Aorta (tissue), 5 donors: ENCODE measurements around the gene B3GAT3. TPM values are rescaled to one million over a fixed set of nuclear protein-coding genes. Genes with fewer than 3 reads are reported as not detected.

Experiments used
- ATAC-seq: fragments of 200-7000 bp; cut with Tn5 transposase; one replicate; pipeline ENCODE4 v1.9.1; 2022; ENCODE audit warnings: moderate library complexity; ENCODE audit not compliant: low FRiP score
- DNase-seq, 2 donors: peaks; one replicate each; pipeline ENCODE4 v3.0.0-alpha.2; 2020
- H3K27ac ChIP-seq, 2 donors: one replicate each; pipeline ENCODE4 v1.5.1; 2013; ENCODE audit warnings: low read length in 2 of 2, mild to moderate bottlenecking in 2 of 2, moderate library complexity in 2 of 2, control low read depth in 1 of 2, inconsistent platforms in 1 of 2, low read depth in 1 of 2
- H3K27me3 ChIP-seq, 2 donors: one replicate each; pipeline ENCODE4 v1.6.1; 2013; ENCODE audit warnings: control low read depth in 1 of 2, low read length in 1 of 2, mild to moderate bottlenecking in 1 of 2, moderate library complexity in 1 of 2; ENCODE audit not compliant: insufficient read depth in 2 of 2, control insufficient read depth in 1 of 2
- H3K36me3 ChIP-seq, 2 donors: one replicate each; pipeline ENCODE4 v1.6.1; 2013; ENCODE audit warnings: control low read depth in 1 of 2, low read length in 1 of 2, mild to moderate bottlenecking in 1 of 2; ENCODE audit not compliant: insufficient read depth in 2 of 2, control insufficient read depth in 1 of 2
- H3K4me1 ChIP-seq, 2 donors: one replicate each; pipeline ENCODE4 v1.6.1; 2013; ENCODE audit warnings: low read length in 2 of 2, control low read depth in 1 of 2, mild to moderate bottlenecking in 1 of 2, moderate library complexity in 1 of 2; ENCODE audit not compliant: insufficient read depth in 2 of 2, control insufficient read depth in 1 of 2
- H3K4me3 ChIP-seq, 2 donors: one replicate each; pipeline ENCODE4 v1.5.1; 2013; ENCODE audit warnings: low read length in 2 of 2, control low read depth in 1 of 2, mild to moderate bottlenecking in 1 of 2
- H3K9me3 ChIP-seq: one replicate; pipeline ENCODE4 v1.6.1; 2013; ENCODE audit warnings: mild to moderate bottlenecking, low read length; ENCODE audit not compliant: control insufficient read depth
- WGBS, 2 donors: extraction: QIAGEN DNeasy Blood & Tissue Kit; methylation state at CpG; one replicate each; pipeline ENCODE4 v1.1.7; 2013; 5-methylcytosine and 5-hydroxymethylcytosine counted together
- intact Hi-C, 2 donors: fragments of 100-400 bp; cut with DNase I; formaldehyde crosslinking; loops; one replicate each; pipeline versions ENCODE4 v1.14.2 to v1.15.0; 2022
- polyA plus RNA-seq, 2 donors: library from polyadenylated mRNA; stranded (reverse); fragments of 200-250 nt; gene quantifications; one replicate each; pipeline ENCODE4 v1.2.3, GENCODE V29; 2013
- total RNA-seq, 2 donors: library from RNA; stranded (reverse); fragmentation: NEBNext Ultra II Directional; extraction: Animal tissue kit (Norgen Biotek cat#: 25700); gene quantifications; one replicate each; pipeline ENCODE4 v1.2.1, GENCODE V29; 2021
- donor health status: healthy with polysubstance abuse.
- donor health status: Bipolar disorder and iron deficiency.
- donor health status: DM: no; HTN: no; CAD: no.
- donor health status: DM: no; HTN: no; CAD: no.
- donor health status: DM: yes; HTN: yes; CAD: no.

Gene B3GAT3
- total and polyA plus RNA-seq, 4 donors, result 12.6 to 45.2 (median 33.2) TPM

DNA sequence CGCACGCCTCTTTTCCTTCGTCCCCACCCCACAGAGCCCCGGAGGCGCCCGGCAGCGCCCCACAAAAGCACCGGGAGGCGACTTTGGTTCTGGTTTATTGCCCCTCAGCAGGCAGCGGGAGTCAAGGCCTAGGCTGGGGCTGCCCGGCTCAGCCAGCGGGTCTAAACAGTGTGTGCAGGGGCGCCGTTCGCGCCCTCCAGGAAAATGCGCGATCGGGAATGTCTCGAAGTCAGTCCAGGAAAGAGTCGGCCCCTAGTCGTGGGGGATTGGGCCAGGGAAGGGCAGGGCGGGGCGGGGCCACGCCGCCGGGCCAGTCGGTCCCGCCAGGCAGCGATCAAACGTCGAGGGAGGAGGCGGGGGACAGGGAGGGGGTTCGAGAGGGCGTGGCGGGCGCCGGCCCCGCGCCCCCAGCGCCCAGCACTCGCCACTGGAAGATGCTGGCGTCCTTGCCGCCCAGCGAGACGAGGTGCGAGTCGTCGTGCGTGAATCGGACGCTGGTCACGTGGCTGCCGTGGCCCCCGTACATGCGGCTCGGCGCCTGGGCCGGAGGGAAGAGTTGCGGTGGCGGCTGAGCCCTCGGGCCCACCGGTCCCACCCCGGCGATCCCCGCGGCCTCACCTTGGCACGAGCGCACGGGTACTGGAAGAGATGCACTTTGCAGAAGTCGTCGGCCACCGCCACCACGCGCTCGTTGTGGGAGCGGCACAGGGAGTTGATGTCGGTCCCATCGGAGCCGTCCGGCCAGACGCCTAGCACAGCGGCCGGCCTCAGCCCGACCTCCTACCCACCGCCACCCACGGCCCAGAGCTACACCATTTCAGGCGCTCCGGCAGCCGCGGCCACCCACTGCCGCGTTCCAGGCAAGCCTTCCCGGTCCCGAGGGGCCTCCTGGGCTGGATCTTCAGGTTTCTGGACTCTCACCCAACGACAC lies 19.4 kb downstream of the B3GAT3 start:
- Histone ChIP-seq H3K27me3 (no peaks in the 10 kb centered on the region), H3K9me3 (no peaks in the 10 kb centered on the region), H3K4me3 (peak overlapping the region; percentile 27 to 73), H3K27ac (peak overlapping the region in 1 of 2 donors; percentile 82), H3K36me3 (peaks cover 0 to 3% of the 10 kb centered on the region in 2 donors), H3K4me1 (no peaks in the 10 kb centered on the region)
- 1 to 5% methylated on average over 80 to 96 of the region's 96 CpGs for WGBS, 2 donors
- peak; percentile 81 for ATAC-seq
- intact Hi-C loops, result loop anchor here in 1 of 2 donors (5.0 kb wide), 1 partner anchor 65 kb away; the partner anchor contains the start of genes C11orf98 and CSKMT
- DNase-seq, result peak; percentile 84 to 89

DNA sequence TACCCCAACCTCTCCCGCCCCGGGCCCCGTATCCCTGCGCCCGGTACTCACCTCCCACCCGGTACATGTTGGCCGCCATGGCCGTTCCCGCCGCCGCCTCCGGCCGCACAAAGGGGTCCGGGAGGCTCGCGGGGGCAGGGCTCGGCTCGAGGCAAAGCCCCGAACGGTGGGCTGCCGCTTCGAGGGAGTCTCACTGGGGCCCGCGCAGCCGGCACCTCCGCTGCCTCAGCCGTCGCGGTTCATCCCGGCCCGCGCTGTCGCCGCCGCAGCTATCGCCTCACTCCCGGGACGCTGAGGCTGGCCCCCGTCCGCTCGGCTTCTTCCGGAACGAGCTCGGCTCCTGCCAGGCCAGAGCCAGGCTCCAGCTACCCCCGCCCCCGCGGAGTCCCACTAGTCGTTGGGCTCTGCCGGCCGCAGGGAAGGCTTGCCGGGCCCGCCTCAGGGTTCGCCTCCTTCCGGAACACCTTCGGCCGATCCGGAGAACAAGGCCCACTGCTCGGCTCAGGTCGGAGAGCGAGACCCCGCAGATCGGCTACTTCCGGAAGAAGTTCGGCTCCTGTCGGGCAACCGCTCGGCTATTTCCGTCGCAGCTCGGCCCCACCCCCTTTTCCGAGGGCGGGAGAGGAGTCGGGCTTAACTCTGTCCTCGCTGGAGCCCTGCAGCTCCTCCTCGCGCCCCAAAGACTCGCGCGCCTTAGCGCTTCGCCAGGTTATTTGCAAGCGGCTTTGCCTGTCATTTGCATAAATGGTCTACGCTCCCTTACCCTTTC lies 20.2 kb downstream of the B3GAT3 start, which contains the start of gene MTA2:
TSS of gene MTA2 (minus strand) at position 494 of the 769 bp plus-strand sequence. CDS start at position 79, 415 bp downstream.
- Histone ChIP-seq H3K4me3 (peak within 1 kb of the TSS; percentile 72 to 73), H3K27ac (peak within 1 kb of the TSS; percentile 20 to 82), H3K9me3 (no peaks in the 10 kb centered on the region), H3K36me3 (peaks cover 0 to 3% of the 10 kb centered on the region in 2 donors), H3K4me1 (no peaks in the 10 kb centered on the region), H3K27me3 (no peaks in the 10 kb centered on the region)
- intact Hi-C loops, result loop anchor here in 1 of 2 donors (5.0 kb wide), 1 partner anchor 66 kb away; the partner anchor contains the start of genes C11orf98 and CSKMT
- WGBS, 2 donors, result 0% methylated on average over 59 to 83 of the region's 83 CpGs
- ATAC-seq (peak; percentile 95), DNase-seq (peak; percentile 98 to 99)

DNA sequence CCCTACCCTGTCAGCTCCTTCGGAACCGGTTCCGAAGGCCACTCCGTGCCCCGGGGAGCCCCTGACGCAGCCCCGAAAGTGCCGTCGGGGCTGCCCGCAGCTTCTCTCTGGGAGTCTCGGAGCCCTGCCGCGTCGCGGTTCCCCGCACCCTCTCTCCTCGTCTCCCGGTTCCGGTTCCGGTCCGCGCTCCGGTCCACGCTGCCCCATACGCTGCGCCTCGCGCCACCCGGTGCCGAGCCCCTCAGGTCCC lies 20.7 kb downstream of the B3GAT3 start:
- peak; percentile 33 for ATAC-seq
- Histone ChIP-seq H3K36me3 (peaks cover 3% of the 10 kb centered on the region in 2 donors), H3K4me1 (no peaks in the 10 kb centered on the region), H3K9me3 (no peaks in the 10 kb centered on the region), H3K27ac (peak overlapping the region; percentile 20 to 63), H3K27me3 (no peaks in the 10 kb centered on the region), H3K4me3 (peak overlapping the region; percentile 58 to 72)
- intact Hi-C loops, result loop anchor here in 1 of 2 donors (5.0 kb wide), 1 partner anchor 66 kb away; the partner anchor contains the start of genes C11orf98 and CSKMT
- DNase-seq, result peak; percentile 74 to 91
- WGBS, 2 donors, result 0 to 1% methylated on average over 19 to 30 of the region's 30 CpGs

DNA sequence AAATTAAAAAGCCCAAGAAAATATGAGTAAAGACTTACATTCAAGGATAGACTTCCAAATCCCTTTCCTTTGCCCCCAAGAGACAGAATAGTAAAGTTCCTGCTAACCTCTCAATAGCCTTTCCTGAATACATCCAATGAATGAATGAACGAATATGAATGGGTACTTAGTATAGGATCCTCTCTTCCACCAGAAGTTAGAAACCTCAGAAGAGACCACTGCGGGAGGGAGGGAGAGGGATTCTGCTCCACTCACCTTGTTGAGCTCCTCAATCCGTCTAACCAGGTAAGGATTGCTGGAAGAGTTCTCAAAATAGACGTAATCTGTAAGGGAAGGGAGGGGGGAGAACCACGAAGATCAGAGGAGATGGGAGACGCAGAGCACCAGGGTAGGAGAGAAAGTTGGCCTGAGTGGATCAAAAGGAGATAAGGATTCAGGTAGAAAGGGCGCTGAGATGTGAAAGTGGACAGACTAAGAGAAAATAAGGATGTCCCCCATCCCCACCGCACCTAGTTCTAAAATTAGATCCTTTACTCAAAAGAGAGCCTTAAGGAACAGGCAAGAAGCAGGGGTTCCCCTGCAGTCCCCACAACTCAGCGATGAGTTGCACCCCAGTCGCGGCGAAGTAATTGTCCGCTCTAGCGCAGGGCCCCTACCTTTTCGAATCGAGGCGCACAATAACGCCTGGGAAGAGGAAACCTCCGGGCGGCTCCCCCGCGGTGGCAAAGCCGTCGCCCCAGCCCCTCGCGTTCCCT lies 21.2 kb downstream of the B3GAT3 start:
- intact Hi-C loops, result loop anchor here in 1 of 2 donors (5.0 kb wide), 1 partner anchor 67 kb away; the partner anchor contains the start of genes C11orf98 and CSKMT
- H3K4me3 ChIP-seq, result peak overlapping the region; percentile 58 to 72
- H3K27me3 ChIP-seq, result no peaks in the 10 kb centered on the region
- ATAC-seq (no peak), DNase-seq (no peak)
- no peaks in the 10 kb centered on the region for H3K9me3 ChIP-seq
- H3K4me1 ChIP-seq, result no peaks in the 10 kb centered on the region
- H3K27ac ChIP-seq, result peak overlapping the region in 1 of 2 donors; percentile 63
- peaks cover 3 to 4% of the 10 kb centered on the region in 2 donors for H3K36me3 ChIP-seq
- WGBS, 2 donors, result 1% methylated on average over 25 to 26 of the region's 26 CpGs

DNA sequence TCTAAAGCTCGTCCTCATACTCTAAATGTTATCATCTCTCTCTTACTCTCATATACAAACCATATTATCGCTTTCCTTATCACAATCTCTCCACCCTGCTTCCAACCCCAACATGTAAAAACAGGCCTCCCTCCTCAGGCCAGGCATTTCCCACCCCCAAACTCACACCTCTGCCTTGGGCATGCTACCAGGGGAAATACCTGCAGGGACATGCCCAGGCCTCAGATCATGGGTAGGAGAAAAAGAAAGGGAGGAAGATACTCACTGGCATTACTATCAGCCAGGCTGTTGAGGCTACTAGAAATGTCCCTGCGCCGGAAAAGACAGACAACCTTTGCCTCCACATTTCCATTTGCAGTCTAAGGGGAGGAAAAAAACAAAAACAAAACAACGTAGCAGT lies 21.9 kb downstream of the B3GAT3 start:
- Histone ChIP-seq H3K36me3 (peaks cover 3 to 4% of the 10 kb centered on the region in 2 donors), H3K4me1 (no peaks in the 10 kb centered on the region), H3K4me3 (no peak overlapping the region), H3K27ac (peak overlapping the region in 1 of 2 donors; percentile 55), H3K9me3 (no peaks in the 10 kb centered on the region), H3K27me3 (no peaks in the 10 kb centered on the region)
- ATAC-seq (no peak), DNase-seq (peak in 1 of 2 donors; percentile 21)
- 27 to 28% methylated on average over 5 of the region's 5 CpGs for WGBS, 2 donors
- intact Hi-C loops, result loop anchor here in 1 of 2 donors (5.0 kb wide), 2 partner anchors 67 to 107 kb away; partner anchors contain the start of genes BSCL2, C11orf98, CSKMT and GNG3

DNA sequence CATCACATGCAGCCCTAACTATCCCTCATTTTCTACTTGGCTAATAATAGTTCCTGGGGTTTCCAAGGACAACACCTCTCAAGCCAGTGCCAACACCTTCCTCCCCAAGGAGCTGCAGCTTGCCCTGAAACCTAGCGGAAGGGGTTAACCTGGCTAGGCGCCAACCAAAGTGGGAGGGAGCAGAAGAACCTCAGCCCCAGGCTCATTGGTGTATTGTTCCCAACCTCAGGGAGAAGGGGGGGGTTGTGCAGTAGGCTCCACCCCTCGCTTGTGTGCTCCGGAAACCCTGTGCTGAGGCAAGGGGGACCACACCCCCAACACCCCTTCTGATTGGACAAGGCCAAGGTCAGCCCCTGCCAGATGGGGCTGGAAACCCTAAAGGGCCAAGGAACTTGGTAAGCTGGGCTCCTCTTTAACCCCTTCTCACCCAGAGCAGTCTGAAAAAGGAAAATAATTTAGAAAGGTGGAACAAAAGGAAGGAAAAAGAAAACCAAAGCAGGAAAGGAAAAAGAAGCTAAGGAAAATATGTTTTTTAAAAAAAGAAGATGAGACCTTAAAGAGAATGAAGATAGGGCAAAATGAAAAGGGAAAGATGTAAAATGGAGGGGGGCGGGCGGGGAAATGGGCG lies 22.6 kb downstream of the B3GAT3 start:
- Histone ChIP-seq H3K27ac (peak overlapping the region in 1 of 2 donors; percentile 10), H3K4me3 (no peak overlapping the region), H3K36me3 (peaks cover 3 to 4% of the 10 kb centered on the region in 2 donors), H3K27me3 (no peaks in the 10 kb centered on the region), H3K4me1 (no peaks in the 10 kb centered on the region), H3K9me3 (no peaks in the 10 kb centered on the region)
- WGBS, 2 donors, result 31 to 32% methylated on average over 7 of the region's 7 CpGs
- ATAC-seq (peak; percentile 86), DNase-seq (peak; percentile 96 to 97)
- intact Hi-C loops, result loop anchor here in 1 of 2 donors (5.0 kb wide), 1 partner anchor 108 kb away; the partner anchor contains the start of genes BSCL2 and GNG3

DNA sequence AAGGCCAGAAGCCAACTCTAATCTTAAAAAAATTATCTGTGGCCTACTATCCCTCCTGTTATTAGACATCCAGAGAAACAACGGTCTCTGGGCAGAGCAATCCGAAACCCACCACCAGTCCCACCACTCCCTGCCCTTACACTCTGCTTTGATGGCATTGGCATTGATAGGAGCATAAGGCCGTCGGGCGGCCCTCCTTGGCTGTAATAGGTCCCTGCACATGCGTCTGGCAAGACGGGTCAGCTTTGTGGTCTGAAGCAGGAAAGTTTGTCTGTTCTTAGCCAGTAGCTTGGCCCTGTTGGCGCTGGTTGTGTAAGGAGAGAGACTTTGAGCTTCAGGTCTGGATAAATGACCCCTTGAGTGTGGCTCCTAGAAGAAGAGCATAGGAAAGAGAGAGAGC lies 26.7 kb downstream of the B3GAT3 start:
- H3K27ac ChIP-seq, result no peak overlapping the region
- intact Hi-C loops, result loop anchor here in 1 of 2 donors (5.0 kb wide), 1 partner anchor 112 kb away; the partner anchor contains the start of genes BSCL2 and GNG3
- 80 to 83% methylated on average over 8 of the region's 8 CpGs for WGBS, 2 donors
- peak in 1 of 2 donors; percentile 32 for DNase-seq
- H3K4me1 ChIP-seq, result no peaks in the 10 kb centered on the region
- no peak overlapping the region for H3K4me3 ChIP-seq
- no peaks in the 10 kb centered on the region for H3K9me3 ChIP-seq
- no peaks in the 10 kb centered on the region for H3K27me3 ChIP-seq
- H3K36me3 ChIP-seq, result peaks cover 3 to 4% of the 10 kb centered on the region in 2 donors
- no peak for ATAC-seq
